A673 (cell line): ENCODE results near the gene TMEM185B. TPM values are rescaled to one million over a fixed set of nuclear protein-coding genes. Genes with fewer than 3 reads are reported as not detected.

Experiments used
- BruUV-seq: library from RNA; stranded (reverse); fragments of 400-500 nt; replicated peaks from 2 replicates; lab custom pipeline; 2021; lab: Mats Ljungman, UMichigan
- CTCF ChIA-PET: fragments of 300-600 bp; sonication (Branson Sonifier 250); formaldehyde crosslinking; loops from one replicate; lab custom pipeline; 2022; ENCODE audit warnings: antibody characterized with exemption; lab: Charles Lee
- POLR2A ChIA-PET: fragments of 300-600 bp; sonication (Branson Sonifier 250); formaldehyde crosslinking; loops from one replicate; lab custom pipeline; 2022; ENCODE audit warnings: antibody characterized with exemption; ENCODE audit not compliant: low non-redundant PET; lab: Charles Lee
- DNase-seq: peaks from one replicate; pipeline ENCODE4 v3.0.0-alpha.2; 2015; ENCODE audit warnings: low spot score
- H3K27ac ChIP-seq: fragments of 200-600 bp; sonication (generic); 2 replicates; pipeline ENCODE4 v1.5.1; 2016; ENCODE audit warnings: mixed run types, low read depth, mild to moderate bottlenecking, mixed read lengths, antibody characterized with exemption, low read length; ENCODE audit not compliant: poor library complexity, severe bottlenecking
- H3K27me3 ChIP-seq: fragments of 200-600 bp; sonication (generic); replicated peaks from 2 replicates; pipeline ENCODE4 v1.6.1; 2017; ENCODE audit warnings: mixed run types, low read depth, mild to moderate bottlenecking, mixed read lengths, antibody characterized with exemption, low read length; ENCODE audit not compliant: insufficient read depth, poor library complexity
- H3K36me3 ChIP-seq: fragments of 200-600 bp; sonication (generic); 2 replicates; pipeline ENCODE4 v1.6.1; 2016; ENCODE audit warnings: mixed run types, mild to moderate bottlenecking, mixed read lengths, antibody characterized with exemption, low read length; ENCODE audit not compliant: insufficient read depth, poor library complexity, severe bottlenecking
- H3K4me1 ChIP-seq: fragments of 200-600 bp; sonication (generic); 2 replicates; pipeline ENCODE4 v1.6.1; 2017; ENCODE audit warnings: mixed run types, mild to moderate bottlenecking, mixed read lengths, antibody characterized with exemption, low read length; ENCODE audit not compliant: insufficient read depth, poor library complexity, severe bottlenecking
- H3K4me3 ChIP-seq: fragments of 200-600 bp; sonication (generic); 2 replicates; pipeline ENCODE4 v1.5.1; 2016; ENCODE audit warnings: low read depth, mixed run types, mild to moderate bottlenecking, mixed read lengths, low read length; ENCODE audit not compliant: poor library complexity, severe bottlenecking
- H3K9me3 ChIP-seq: fragments of 200-600 bp; sonication (generic); 2 replicates; pipeline ENCODE4 v1.6.1; 2016; ENCODE audit warnings: mixed run types, low read depth, mild to moderate bottlenecking, mixed read lengths, antibody characterized with exemption, low read length; ENCODE audit not compliant: poor library complexity, severe bottlenecking
- EZH2 ChIP-seq: fragments of 200-600 bp; sonication (generic); IDR thresholded peaks from 2 replicates; pipeline ENCODE4 v1.6.1; 2017; ENCODE audit warnings: borderline replicate concordance, low read depth, mild to moderate bottlenecking, mixed read lengths, antibody characterized with exemption, low read length; ENCODE audit not compliant: poor library complexity, severe bottlenecking
- intact Hi-C: fragments of 100-400 bp; cut with micrococcal nuclease; formaldehyde crosslinking; loops from one replicate; pipeline ENCODE4 v1.10.0; 2022; ENCODE audit not compliant: unreplicated experiment
- total RNA-seq: library from RNA; stranded (reverse); gene quantifications from 2 replicates; pipeline ENCODE4 v1.2.3, GENCODE V29; 2021
- TF ChIP-seq, protein P1 (sequence below): fragments of 300-800, 200-600 bp; sonication (generic); conservative IDR thresholded peaks from 2 replicates; pipeline ENCODE4 v1.5.1; 2017; ENCODE audit warnings: low read depth, mild to moderate bottlenecking, antibody characterized with exemption, low read length, moderate library complexity, mixed read lengths

The TMEM185B gene
- total RNA-seq, 1 experiment from 2014 or later, result 34.5 TPM

DNA sequence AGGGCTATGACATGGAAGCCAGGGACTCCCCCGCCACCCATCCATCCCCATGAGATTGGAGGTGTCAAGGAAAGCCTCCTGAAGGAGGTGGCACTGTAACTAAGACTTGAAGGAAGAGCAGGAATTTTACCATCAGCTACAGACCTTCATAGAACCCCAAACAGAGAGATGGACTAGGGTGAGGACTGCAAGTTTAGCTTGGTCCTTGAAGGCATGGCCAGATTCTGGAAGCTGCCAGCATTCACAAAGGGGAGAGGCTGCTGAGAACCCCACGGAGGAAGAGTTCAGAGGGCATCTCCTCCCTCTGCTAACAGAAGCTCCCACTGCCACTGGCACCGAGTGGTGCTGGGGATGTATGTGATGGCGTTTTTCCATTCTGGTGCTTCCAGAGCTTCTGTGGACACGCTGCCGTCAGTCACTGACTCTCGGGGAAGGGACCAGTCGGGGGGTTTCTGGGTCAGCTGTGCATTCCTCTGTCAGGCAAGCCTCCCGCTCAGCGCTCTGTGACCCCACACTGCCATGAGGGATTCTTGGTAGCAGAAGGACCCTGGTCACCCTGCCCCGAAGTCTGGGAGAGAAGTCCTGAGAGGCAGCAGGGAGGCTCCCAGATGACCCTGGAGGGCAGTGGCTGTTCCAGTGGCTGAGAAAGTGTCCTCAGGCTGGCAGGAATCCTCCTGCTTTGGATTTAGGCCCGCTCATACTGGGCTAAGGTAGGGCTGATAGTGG lies 18.1 kb downstream of the TMEM185B start:
- TF ChIP-seq, protein P1, sequence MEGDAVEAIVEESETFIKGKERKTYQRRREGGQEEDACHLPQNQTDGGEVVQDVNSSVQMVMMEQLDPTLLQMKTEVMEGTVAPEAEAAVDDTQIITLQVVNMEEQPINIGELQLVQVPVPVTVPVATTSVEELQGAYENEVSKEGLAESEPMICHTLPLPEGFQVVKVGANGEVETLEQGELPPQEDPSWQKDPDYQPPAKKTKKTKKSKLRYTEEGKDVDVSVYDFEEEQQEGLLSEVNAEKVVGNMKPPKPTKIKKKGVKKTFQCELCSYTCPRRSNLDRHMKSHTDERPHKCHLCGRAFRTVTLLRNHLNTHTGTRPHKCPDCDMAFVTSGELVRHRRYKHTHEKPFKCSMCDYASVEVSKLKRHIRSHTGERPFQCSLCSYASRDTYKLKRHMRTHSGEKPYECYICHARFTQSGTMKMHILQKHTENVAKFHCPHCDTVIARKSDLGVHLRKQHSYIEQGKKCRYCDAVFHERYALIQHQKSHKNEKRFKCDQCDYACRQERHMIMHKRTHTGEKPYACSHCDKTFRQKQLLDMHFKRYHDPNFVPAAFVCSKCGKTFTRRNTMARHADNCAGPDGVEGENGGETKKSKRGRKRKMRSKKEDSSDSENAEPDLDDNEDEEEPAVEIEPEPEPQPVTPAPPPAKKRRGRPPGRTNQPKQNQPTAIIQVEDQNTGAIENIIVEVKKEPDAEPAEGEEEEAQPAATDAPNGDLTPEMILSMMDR, result no peak
- no peak for TF ChIP-seq EZH2
- ChIA-PET CTCF (no interaction called here), POLR2A (no interaction called here)
- intact Hi-C loops, result no loop called here
- Histone ChIP-seq H3K36me3 (no peaks in the 10 kb centered on the region), H3K27ac (no peak overlapping the region), H3K27me3 (no peaks in the 10 kb centered on the region), H3K4me3 (no peak overlapping the region), H3K9me3 (no peaks in the 10 kb centered on the region), H3K4me1 (peaks cover 4% of the 10 kb centered on the region)
- no peak for DNase-seq
- no TSS peak for BruUV-seq

DNA sequence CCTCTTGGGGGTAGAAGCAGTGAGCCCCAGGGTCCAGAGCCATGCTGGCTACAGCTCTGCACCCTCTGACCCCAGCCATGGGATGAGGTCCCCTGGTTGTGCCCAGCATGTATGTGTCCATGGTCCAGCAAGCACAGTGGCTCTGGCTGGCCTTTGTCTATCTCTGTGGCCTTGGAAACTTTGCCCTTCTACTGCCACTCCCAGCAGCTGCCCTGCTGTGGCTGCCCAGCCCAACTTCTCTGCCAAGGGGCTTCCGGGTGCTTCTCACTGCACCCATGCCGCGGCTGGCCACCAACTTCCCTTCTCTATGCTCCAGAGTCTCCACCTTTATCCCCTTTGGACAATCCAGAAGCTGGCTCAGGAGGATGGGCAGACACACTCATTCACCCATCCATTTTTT lies 18.8 kb downstream of the TMEM185B start:
- no peak for DNase-seq
- POLR2A ChIA-PET, result no interaction called here

DNA sequence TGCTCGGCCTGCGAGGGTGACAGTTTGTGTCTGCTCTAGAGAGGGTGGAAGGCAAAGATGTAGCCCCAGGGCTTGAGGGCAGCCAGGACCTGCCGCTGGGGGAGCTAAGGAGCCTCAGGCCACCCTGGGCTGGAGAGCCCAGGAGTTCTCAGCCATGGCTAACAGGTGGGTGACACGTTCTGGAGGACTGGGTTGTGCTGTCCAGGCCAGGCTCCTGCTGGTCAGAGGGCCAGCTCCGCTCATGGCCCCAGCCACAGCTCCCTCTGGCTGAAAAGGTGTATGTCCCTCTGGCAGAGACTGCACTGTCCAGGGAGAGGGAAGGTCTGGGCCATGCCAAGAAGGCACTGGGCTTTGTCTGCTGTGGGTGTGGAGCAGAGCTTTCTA lies 19.2 kb downstream of the TMEM185B start:
- intact Hi-C loops, result no loop called here
- Histone ChIP-seq H3K27me3 (no peaks in the 10 kb centered on the region), H3K4me3 (no peak overlapping the region), H3K9me3 (no peaks in the 10 kb centered on the region), H3K4me1 (peaks cover 4% of the 10 kb centered on the region), H3K27ac (no peak overlapping the region), H3K36me3 (no peaks in the 10 kb centered on the region)
- no TSS peak for BruUV-seq
- TF ChIP-seq, protein P1, result no peak
- TF ChIP-seq EZH2, result no peak
- DNase-seq, result no peak
- ChIA-PET POLR2A (no interaction called here), CTCF (no interaction called here)

More for the DNA sequence above, 18.8 kb downstream of the TMEM185B start:
- Histone ChIP-seq H3K27me3 (no peaks in the 10 kb centered on the region), H3K36me3 (no peaks in the 10 kb centered on the region), H3K27ac (no peak overlapping the region), H3K4me1 (peaks cover 4% of the 10 kb centered on the region), H3K9me3 (no peaks in the 10 kb centered on the region), H3K4me3 (no peak overlapping the region)
- TF ChIP-seq, protein P1, result no peak
- TF ChIP-seq EZH2, result no peak
- no TSS peak for BruUV-seq
- intact Hi-C loops, result no loop called here
- CTCF ChIA-PET, result no interaction called here
